ENCODE data around the gene HCRTR1. TPM values are rescaled to one million over a fixed set of nuclear protein-coding genes. Genes with fewer than 3 reads are reported as not detected.

Gene HCRTR1
- total RNA-seq, 1 donor from 2014 or later: not detected

DNA sequence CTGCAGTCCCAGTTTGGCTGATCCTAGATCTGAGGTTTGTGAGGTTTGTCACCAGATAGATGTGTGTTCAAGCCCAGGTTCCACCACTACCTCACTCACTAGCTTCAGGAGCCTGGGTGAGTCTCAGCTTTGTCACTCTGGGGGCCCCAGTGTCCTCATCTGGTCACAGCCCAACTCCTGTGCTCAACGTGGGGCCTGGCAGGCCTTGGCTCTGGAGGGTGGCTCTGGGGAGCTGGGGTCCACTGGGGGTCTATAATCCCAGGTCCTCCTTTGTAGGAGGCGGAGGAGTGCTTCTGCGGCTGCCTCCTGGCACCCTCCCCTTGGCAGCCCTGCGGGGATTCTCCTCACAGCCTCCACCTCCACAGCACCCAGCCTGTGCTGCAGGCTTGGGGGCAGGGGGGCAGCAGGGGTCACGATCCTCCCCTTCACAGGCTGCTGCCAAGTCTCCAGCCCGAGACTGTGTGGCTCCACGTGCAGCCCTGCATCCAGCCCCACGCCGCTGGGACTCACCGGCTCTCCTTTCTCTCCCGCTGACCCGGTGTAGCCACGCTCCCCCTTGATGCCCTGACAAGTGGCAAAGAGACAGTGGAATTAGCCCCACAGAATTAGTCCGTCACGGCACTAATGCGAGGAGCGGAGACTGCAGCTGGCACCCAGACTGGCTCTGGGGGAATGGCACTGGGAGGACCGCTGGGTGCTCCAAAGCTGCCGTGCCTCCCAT, 49.7 kb downstream of the HCRTR1 start:
- DNase-seq (ENCODE audit: low spot score): no peak

DNA sequence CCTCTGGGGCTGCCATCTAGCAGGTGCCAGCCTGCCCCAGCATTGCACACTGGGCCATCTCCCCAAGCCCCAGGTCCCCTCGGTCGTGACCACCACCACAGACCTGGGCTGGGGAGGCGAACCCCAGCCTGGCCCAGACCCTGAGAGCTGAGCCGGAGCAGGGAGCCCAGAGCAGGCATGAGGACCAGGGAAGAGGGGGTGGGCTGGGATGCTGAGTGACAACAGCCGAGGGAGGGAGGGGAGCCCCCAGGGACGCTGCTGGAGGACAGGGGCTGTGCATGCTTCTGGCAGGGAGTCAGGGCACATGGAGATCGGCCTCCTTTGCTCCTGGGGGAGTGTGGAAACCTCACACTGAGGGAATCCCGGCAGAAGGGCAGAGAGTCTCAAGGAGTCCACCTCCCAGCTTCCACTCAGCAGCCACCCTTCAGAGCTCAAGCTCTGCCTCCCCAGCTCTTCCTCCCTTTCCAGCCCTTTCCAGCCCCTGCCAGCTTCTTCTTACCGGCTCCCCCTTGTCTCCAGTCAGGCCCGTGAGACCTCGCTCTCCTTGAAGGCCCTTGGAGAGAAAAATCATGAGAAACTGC, 50.9 kb downstream of the HCRTR1 start:
- DNase-seq (ENCODE audit: low spot score): no peak

GRCh38 chr1:31669433-31669785, 51.9 kb downstream of the HCRTR1 start:
- no peak for DNase-seq (ENCODE audit: low spot score)

GRCh38 chr1:31669786-31670592, 52.5 kb downstream of the HCRTR1 start:
- DNase-seq (ENCODE audit: low spot score): peak; percentile 93

GRCh38 chr1:31670593-31670964, 53.1 kb downstream of the HCRTR1 start:
- no peak for DNase-seq (ENCODE audit: low spot score)

DNA sequence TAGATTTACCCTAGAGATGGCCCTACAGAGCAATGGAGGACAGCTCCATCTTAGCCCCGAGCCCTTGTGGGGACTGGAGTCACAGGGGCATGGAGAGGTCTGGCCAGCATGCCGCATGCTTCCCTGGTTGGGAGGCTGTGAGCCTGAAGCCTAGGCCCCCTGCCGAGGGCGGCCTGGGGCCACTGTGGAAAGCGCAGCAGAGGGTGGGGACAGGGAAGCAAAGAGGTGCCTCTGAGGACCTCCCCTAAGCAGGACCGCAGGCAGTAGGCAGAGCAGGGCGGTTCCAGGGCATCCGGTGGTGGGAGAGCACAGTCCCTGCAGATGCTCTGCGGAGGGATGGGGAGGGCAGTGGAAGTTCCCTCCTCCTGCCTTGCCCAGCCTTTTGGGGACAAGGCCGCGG, 53.7 kb downstream of the HCRTR1 start:
- no peak for DNase-seq (ENCODE audit: low spot score)

GRCh38 chr1:31671561-31672201, 54.2 kb downstream of the HCRTR1 start:
- no peak for DNase-seq (ENCODE audit: low spot score)

- no peak for DNase-seq (ENCODE audit: low spot score)
These were observed 55.5 kb downstream of the HCRTR1 start for GRCh38 chr1:31672986-31673385.

GRCh38 chr1:31673433-31673832, 55.9 kb downstream of the HCRTR1 start:
- no peak for DNase-seq (ENCODE audit: low spot score)

DNA sequence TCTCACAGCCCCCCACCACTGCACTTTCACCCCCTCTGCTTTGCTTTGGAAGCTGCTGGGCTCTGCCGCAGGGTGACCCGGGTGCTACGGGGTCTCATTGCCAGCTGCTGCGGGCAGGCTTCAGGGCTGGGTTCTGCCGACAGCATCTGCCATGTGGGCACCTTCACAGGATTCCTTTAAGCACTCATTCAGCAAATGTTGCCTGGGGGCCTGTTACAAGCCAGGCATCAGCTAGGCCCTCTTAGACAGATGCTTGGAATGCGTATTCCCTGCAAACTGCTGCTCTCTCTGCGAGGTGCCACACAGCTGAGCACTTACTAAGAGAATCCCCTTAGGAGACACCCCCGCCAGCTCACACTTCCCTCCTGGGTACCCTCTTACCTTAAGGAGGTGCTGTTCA, 57.1 kb downstream of the HCRTR1 start:
- DNase-seq (ENCODE audit: low spot score): no peak

DNA sequence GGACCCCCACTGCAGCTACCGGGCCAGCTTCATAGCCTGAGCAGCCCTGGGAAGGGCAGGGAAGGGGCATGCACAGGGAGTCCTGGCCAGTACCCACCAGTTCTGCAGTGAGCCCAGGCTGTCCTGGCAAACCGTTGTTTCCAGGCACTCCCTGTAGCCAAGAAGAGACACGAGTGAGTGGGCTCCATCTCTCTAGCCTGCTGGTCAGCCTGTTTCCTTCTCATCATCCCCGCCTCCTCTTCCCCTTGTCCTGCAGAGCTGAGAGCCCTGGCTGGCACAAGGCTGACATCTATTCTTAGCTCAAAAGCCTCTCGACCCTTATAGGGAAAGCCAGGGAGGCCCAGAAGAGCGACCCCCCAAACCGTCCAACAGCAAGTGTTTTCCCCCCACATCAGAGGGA, 57.7 kb downstream of the HCRTR1 start:
- DNase-seq (ENCODE audit: low spot score): no peak

- no peak for DNase-seq (ENCODE audit: low spot score)
These were observed 58.3 kb downstream of the HCRTR1 start for GRCh38 chr1:31675756-31676155.

Other genes with a start within 250 kb of the HCRTR1 start
- 15.9 TPM for gene FABP3, start 244.6 kb upstream of the HCRTR1 start, total RNA-seq
- gene SERINC2, start 204.5 kb upstream of the HCRTR1 start, total RNA-seq: 237 TPM
- 218 TPM for gene TINAGL1, start 41.2 kb upstream of the HCRTR1 start, total RNA-seq
- 76.9 TPM for gene PEF1, start 27.2 kb downstream of the HCRTR1 start, total RNA-seq
- 110 TPM for gene COL16A1, start 86.3 kb downstream of the HCRTR1 start, total RNA-seq
- gene ADGRB2, start 146.7 kb downstream of the HCRTR1 start, total RNA-seq: 7.5 TPM
- gene SPOCD1, start 198.3 kb downstream of the HCRTR1 start, total RNA-seq: 39.8 TPM

All from ureter (tissue), 1 donor.